Fibroblast of lung (primary cell): Measurements from ENCODE around the gene CMSS1.

ENCODE experiments used
- CTCF ChIP-seq, 2 donors: IDR thresholded peaks in 1 of 2; conservative IDR thresholded peaks in 1 of 2; 1 replicate in 1 of 2; 2 replicates in 1 of 2; pipeline ENCODE4 v1.5.1; 2011 to 2012; ENCODE audit warnings: low read length in 2 of 2, control low read depth in 1 of 2, inconsistent platforms in 1 of 2, low read depth in 1 of 2, mild to moderate bottlenecking in 1 of 2
- EZH2 ChIP-seq: IDR thresholded peaks from 2 replicates; pipeline ENCODE4 v1.5.1; 2012; ENCODE audit warnings: low read length, control low read depth, mild to moderate bottlenecking; ENCODE audit errors: missing control alignments

GRCh38 chr3:100081986-100082692, 264.5 kb downstream of the CMSS1 start:
- TF ChIP-seq EZH2 = no peak
- TF ChIP-seq CTCF (conservative IDR thresholded peaks at IDR 0.05 in 1 of 2, IDR thresholded peaks at IDR 0.05 in 1 of 2; ENCODE audit: low read depth in 1 of 2, low read length in 2 of 2) = no peak
